HepG2 (cell line): ENCODE measurements around the gene MLN. TPM values are rescaled to one million over a fixed set of nuclear protein-coding genes. Genes with fewer than 3 reads are reported as not detected.

ENCODE experiments used
- E2F2 ChIP-seq: sonication (generic); formaldehyde crosslinking; IDR thresholded peaks from 2 replicates; pipeline ENCODE4 v1.4.0; 2020; ENCODE audit warnings: missing genetic modification reagents, borderline replicate concordance
- HDAC1 ChIP-seq: sonication (generic); formaldehyde crosslinking; IDR thresholded peaks from 2 replicates; pipeline ENCODE4 v1.5.1; 2020; ENCODE audit warnings: mild to moderate bottlenecking, missing genetic modification reagents
- HIVEP1 ChIP-seq: sonication (generic); formaldehyde crosslinking; IDR thresholded peaks from 2 replicates; pipeline ENCODE4 v1.4.0; 2020; ENCODE audit warnings: mild to moderate bottlenecking, missing genetic modification reagents
- MED8 ChIP-seq: sonication (generic); formaldehyde crosslinking; IDR thresholded peaks from 2 replicates; pipeline ENCODE4 v1.8.1; 2023; ENCODE audit warnings: mild to moderate bottlenecking, missing genetic modification reagents; ENCODE audit not compliant: insufficient replicate concordance
- PPARG ChIP-seq: conservative IDR thresholded peaks from 2 replicates; pipeline ENCODE4 v1.6.1; 2016; ENCODE audit warnings: missing biosample characterization, missing genetic modification reagents
- TCF7 ChIP-seq: sonication (generic); IDR thresholded peaks from 2 replicates; pipeline ENCODE4 v1.6.1; 2016; ENCODE audit warnings: antibody characterized with exemption, low read depth
- ZC3H13 ChIP-seq: sonication (generic); formaldehyde crosslinking; IDR thresholded peaks from 2 replicates; pipeline ENCODE4 v1.8.1; 2023; ENCODE audit warnings: mild to moderate bottlenecking, missing genetic modification reagents, moderate library complexity
- ZNF280D ChIP-seq: sonication (generic); formaldehyde crosslinking; IDR thresholded peaks from 2 replicates; pipeline ENCODE4 v1.5.1; 2020; ENCODE audit warnings: mild to moderate bottlenecking, missing genetic modification reagents
- ZNF543 ChIP-seq: sonication (generic); formaldehyde crosslinking; IDR thresholded peaks from 2 replicates; pipeline ENCODE4 v1.4.0; 2020; ENCODE audit warnings: mild to moderate bottlenecking, missing genetic modification reagents
- ZNF563 ChIP-seq: sonication (generic); formaldehyde crosslinking; IDR thresholded peaks from 2 replicates; pipeline ENCODE4 v1.8.0; 2022; ENCODE audit warnings: mild to moderate bottlenecking, moderate library complexity, missing genetic modification reagents
- ZNF781 ChIP-seq: sonication (generic); formaldehyde crosslinking; IDR thresholded peaks from 2 replicates; pipeline ENCODE4 v1.5.1; 2020; ENCODE audit warnings: borderline replicate concordance, mild to moderate bottlenecking, missing genetic modification reagents; ENCODE audit errors: not compliant biosample characterization
- ZSCAN25 ChIP-seq: sonication (generic); formaldehyde crosslinking; IDR thresholded peaks from 2 replicates; pipeline ENCODE4 v1.8.0; 2022; ENCODE audit warnings: mild to moderate bottlenecking, missing genetic modification reagents
- polyA plus RNA-seq, 8 experiments: library from polyadenylated mRNA; depleted of rRNA in 3 of 8; stranded (reverse) in 7 of 8; unstranded in 1 of 8; fragments of >200 nt; fragmentation: Illumina TruSeq in 4 of 8; extraction: Trizol in 4 of 8; gene quantifications; 2 replicates each; pipeline versions ENCODE4 v1.2.1 to v1.2.3, GENCODE V29; 2011 to 2016; ENCODE audit warnings: low read depth in 4 of 8, missing spikeins in 1 of 8, mixed read lengths in 1 of 8; ENCODE audit not compliant: insufficient read depth in 1 of 8
- total RNA-seq, 5 experiments: library from RNA; depleted of rRNA; stranded (reverse); fragments of >200 nt; fragmentation: Illumina TruSeq; extraction: Trizol; gene quantifications; 2 replicates each; pipeline ENCODE4 v1.2.3, GENCODE V29; 2016; ENCODE audit warnings: low read depth in 1 of 5
- TF ChIP-seq, protein P1 (sequence below): sonication (generic); formaldehyde crosslinking; IDR thresholded peaks from 2 replicates; pipeline ENCODE4 v1.5.0; 2020; ENCODE audit warnings: mild to moderate bottlenecking, missing genetic modification reagents
- TF ChIP-seq, protein P2 (sequence below): sonication (generic); formaldehyde crosslinking; IDR thresholded peaks from 2 replicates; pipeline ENCODE4 v1.4.0; 2020; ENCODE audit warnings: missing genetic modification reagents, low read depth, mild to moderate bottlenecking, borderline replicate concordance

The MLN gene
- total and polyA plus RNA-seq, 2 of the 13 experiments (the other 11 are each of a cell fraction or from before 2014, with no cell fraction given): not detected

- TF ChIP-seq, protein P1, sequence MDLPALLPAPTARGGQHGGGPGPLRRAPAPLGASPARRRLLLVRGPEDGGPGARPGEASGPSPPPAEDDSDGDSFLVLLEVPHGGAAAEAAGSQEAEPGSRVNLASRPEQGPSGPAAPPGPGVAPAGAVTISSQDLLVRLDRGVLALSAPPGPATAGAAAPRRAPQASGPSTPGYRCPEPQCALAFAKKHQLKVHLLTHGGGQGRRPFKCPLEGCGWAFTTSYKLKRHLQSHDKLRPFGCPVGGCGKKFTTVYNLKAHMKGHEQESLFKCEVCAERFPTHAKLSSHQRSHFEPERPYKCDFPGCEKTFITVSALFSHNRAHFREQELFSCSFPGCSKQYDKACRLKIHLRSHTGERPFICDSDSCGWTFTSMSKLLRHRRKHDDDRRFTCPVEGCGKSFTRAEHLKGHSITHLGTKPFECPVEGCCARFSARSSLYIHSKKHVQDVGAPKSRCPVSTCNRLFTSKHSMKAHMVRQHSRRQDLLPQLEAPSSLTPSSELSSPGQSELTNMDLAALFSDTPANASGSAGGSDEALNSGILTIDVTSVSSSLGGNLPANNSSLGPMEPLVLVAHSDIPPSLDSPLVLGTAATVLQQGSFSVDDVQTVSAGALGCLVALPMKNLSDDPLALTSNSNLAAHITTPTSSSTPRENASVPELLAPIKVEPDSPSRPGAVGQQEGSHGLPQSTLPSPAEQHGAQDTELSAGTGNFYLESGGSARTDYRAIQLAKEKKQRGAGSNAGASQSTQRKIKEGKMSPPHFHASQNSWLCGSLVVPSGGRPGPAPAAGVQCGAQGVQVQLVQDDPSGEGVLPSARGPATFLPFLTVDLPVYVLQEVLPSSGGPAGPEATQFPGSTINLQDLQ: peak; percentile 29; the same call in 1 of the 2 replicates
- peak; percentile 75 for TF ChIP-seq MED8 (CRISPR knock-in tag)
- 0 out of 2 replicates have a peak, but pooled peaks have one; percentile 45 for TF ChIP-seq ZNF280D (CRISPR knock-in tag)
- TF ChIP-seq PPARG (CRISPR knock-in tag): peak; percentile 61; the same call in 1 of the 2 replicates
- TF ChIP-seq HDAC1: peak; percentile 75
- TF ChIP-seq E2F2 (CRISPR knock-in tag): peak; percentile 74; the same call in 1 of the 2 replicates
- no peak for TF ChIP-seq ZNF781 (CRISPR knock-in tag)
- peak; percentile 97 for TF ChIP-seq ZNF563 (CRISPR knock-in tag)
- TF ChIP-seq ZC3H13: peak; percentile 91; the same call in 1 of the 2 replicates
- TF ChIP-seq HIVEP1 (CRISPR knock-in tag): 0 out of 2 replicates have a peak, but pooled peaks have one; percentile 21
- TF ChIP-seq, protein P2, sequence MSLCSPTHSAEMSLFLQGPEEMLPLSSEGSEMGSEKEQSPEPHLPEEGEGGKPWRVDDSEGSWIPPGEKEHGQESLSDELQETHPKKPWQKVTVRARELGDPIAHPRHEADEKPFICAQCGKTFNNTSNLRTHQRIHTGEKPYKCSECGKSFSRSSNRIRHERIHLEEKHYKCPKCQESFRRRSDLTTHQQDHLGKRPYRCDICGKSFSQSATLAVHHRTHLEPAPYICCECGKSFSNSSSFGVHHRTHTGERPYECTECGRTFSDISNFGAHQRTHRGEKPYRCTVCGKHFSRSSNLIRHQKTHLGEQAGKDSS: peak; percentile 84; the same call in 1 of the 2 replicates
- TF ChIP-seq TCF7: no peak
- TF ChIP-seq ZSCAN25: peak; percentile 50; the same call in 1 of the 2 replicates
- 0 out of 2 replicates have a peak, but pooled peaks have one; percentile 62 for TF ChIP-seq ZNF543
Observed at GRCh38 chr6:33788694-33789549, 14.9 kb downstream of the MLN start, which contains the start of gene LEMD2 (continued).
